GM04503 (cell line): ENCODE results near the gene CFH.
"Not testable (repeated sequence)": the region's sequence is repeated elsewhere in the genome, so short reads cannot be mapped to it uniquely, and the experiment has no call there.

Experiments
- DNase-seq: peaks from one replicate; pipeline ENCODE4 v3.0.0-alpha.2; 2012; ENCODE audit warnings: low read depth

The CFH gene

DNA sequence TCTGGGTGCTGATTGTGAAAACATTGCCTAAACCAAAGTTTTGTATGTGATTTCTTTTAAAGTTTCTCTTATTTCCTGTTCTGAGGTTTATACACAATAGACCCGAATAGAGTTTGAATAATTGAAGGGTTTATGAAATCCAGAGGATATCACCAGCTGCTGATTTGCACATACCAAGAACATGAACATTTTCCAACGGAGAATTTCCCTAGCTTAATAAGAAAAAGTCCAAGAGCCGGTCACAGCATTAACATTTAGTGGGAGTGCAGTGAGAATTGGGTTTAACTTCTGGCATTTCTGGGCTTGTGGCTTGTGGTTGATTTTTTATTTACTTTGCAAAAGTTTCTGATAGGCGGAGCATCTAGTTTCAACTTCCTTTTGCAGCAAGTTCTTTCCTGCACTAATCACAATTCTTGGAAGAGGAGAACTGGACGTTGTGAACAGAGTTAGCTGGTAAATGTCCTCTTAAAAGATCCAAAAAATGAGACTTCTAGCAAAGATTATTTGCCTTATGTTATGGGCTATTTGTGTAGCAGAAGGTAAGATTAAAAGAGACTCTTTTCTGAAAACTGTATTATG is at the start of gene CFH:
Gene CFH, plus strand, starts transcription at position 407 of the 579 bp plus-strand sequence. Its CDS starts 75 bp downstream, at position 482.
- DNase-seq, result peak; percentile 50

DNA sequence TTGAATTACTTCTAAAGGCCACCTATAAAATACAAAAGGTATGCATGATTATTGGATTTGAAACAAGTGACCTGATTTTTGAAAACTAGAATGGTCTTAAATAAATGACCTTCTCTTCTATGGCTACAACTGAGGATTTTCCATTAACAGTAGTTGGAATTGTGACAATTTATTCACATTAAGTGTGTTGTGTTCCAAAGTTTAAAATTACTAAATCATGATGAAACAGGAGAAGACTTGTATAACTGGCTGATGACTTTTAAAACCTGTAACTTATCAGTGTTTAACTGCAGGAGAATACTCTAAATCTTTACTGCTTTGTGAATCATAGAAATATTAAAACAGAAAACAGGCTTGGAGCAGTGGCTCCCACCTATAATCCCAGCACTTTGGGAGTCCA is 48.2 kb upstream of the CFH start:
- DNase-seq, result no peak

DNA sequence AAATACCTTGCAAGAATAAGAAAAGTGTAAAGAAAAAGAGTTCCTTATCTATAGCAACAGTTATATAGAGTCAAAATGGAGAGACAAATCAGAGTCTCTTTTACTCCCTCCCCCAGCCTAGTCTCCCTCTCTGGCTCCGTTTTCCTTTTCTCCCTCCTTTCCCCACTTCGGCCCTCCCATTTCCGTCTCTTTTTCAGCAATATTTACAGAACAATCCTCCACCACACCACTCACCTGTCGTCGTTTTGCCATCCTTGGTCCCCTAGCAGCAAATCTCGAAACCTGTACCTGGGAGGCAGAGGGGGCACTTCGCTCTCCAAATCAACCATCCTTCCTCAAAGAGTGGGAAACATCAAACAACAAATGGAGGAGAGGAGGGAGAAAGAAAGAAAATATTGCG is 43.9 kb upstream of the CFH start:
- no peak for DNase-seq

DNA sequence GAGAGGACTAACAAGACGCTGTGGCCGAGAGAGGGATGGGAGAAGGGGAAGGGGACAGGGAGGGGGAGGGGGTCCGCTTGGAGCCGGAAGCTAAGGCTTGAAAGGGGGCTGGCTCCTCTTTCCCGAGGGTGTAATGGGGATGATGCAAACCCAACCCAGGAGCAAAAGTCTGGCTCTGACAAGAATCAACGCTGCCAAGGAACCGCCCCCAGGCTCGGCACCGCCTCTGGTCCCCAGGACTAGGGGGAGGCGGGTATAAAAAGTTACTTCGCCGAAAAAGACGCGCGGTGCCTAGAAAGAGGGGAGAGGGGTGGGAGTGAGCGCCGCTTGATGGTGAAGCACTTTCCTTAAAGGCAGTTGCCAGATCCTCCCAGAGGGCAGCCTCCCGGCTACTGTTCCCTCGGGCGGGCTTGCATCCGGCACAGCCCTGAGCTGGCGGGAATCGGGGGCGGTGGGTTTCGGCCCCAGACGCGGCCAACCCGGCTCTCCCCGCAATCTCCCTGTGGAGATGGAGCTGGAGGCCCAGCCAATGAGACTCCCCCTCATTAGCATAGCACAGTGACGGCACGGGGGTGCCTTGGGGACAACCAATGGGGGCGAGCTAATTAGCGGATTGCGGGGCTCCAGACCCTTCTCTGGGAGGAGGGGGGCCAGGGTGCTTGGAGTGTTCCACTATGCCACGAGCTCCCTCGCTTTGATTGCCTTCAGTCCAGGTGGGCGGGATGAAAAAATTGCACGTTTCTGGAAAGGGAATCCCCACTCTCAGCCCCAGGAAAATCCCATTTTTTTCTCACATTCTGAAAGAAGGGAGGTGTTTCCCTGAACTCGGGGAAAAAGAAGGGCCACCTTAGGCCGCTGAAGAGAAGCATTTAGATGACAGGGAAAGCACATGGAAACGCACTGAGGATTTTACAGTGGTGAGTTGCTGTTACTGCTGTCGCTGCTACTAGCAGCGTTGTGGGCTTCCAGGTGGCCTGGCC is 43.2 kb upstream of the CFH start, which contains the start of gene KCNT2:
Gene KCNT2, minus strand, starts transcription at position 51 of the 980 bp plus-strand sequence. CDS start 131 bp downstream, outside the sequence.
- DNase-seq, result no peak

DNA sequence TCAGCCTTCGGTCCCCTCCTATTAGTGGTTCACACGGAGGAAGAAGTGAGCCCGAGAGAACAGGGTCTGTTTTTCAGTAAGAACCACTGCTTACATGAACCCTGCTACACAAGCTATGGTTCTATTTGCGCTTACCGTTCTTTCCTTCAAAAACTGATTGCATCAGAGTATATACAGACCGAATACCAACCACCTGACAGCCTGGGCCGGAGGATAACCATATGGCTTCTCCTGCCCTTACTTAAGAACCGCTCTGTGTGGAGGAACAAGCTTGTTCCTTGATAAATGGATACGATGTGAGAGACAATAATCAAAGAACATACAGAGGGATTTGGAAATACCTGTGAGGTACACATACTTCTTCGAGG is 42.5 kb upstream of the CFH start:
- no peak for DNase-seq

DNA sequence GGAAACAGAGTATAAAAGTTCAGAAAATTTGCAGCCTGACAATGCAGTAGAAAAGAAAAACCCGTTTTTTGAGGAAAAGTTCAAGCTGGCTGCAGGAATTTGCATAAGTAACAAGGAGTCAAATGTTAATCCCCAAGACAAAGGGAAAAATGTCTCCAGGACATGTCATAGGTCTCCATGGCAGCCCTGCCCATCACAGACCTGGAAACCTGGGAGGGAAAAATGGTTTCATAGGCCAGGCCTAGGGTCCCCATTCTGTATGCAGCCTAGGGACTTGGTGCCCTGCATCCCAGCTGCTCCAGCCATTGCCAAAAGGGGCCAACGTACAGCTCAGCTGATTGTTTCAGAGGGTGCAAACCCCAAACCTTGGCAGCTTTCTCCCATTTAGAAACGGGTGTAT is 40.0 kb upstream of the CFH start:
- DNase-seq, result no peak

DNA sequence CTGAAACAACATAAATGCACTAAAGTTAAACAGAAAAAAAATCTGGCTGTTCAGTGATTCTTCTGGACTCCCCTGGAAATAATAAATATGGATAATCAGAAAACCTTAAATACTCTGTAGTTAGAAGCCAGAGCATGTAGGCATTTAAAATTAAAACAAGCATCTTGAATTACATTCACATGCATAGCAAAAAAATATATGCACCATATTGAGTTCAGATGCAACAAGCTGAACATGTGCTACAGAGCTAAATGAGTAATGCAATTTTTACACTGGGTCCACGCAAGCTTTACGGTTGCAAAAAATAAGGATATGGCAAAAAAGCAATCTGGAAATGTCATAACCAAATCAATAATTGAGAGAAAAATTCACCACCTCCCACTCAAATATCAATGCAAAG is 32.1 kb upstream of the CFH start:
- DNase-seq, result no peak

DNA sequence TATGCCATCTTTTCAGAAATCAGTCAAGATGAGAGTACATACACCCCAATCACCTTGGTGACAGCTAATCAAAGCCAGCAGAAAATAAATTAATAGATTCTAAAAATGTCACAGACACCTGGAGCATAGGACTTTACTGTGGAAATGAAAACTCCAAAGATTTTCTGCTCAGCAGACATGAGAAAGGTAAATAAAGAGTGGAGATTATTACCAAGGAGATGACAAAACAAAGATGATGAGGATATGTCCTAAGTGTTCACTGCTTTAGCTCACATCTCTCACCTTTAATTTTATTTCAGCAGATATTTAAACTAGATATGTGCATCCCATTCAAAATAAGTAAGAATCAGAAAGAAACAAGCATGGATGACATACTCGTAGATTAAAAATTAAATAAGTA is 28.8 kb upstream of the CFH start:
- no peak for DNase-seq

DNA sequence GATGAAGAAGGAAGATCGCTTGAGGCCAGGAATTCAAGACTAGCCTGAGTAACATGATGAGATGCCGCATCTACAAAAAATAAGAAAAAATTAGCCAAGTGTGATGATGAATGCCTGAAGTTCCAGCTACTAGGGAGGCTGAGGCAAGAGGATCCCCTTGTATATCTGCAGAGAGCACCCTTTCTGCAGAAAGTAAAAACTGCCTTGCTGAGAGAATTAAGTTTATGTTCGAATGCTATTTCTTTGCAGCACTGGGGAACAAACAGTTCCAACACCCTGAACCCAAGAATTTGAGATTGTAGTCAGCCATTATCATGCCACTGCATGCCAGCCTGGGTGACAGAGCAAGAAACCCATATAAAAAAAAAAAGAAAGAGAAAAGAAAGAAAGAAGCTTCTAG is 23.0 kb upstream of the CFH start:
- DNase-seq, result no peak

DNA sequence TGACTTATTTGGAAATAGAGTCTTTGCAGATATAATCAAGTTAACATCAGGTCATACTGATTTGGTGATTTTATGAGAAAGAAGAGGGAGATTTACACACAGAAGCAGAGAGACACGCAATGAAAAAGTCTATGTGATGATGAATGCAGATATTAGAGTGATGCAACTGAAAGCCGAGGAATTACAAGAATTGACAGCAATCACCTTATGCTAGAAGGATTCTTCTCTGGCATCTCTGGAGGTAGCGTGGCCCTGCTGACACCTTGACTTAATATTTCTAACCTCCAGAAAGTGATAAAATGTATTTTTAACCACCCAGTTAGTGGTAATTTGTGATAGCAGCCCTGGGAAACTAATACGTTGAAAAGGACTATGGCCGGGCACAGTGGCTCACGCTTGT is 14.2 kb upstream of the CFH start:
- DNase-seq, result no peak

DNA sequence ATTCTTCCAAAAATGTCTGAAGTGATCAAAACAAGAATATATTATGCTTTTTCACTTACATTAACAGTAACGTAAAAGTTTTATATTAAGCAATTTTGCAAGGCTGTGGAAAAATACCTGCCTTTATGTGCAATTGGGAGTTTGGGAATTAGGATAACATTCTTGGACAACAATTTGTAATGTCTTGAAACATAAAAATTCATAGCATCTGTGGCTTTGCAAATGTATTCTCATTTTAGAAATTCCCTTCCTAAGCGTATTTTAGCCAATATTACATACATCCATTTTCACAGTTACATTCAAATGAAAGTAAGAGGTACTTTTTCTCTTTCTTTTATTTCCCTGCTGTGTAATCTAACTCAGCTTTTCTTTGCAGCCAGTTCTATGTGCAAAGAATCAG is 13.4 kb upstream of the CFH start:
- DNase-seq, result no peak

DNA sequence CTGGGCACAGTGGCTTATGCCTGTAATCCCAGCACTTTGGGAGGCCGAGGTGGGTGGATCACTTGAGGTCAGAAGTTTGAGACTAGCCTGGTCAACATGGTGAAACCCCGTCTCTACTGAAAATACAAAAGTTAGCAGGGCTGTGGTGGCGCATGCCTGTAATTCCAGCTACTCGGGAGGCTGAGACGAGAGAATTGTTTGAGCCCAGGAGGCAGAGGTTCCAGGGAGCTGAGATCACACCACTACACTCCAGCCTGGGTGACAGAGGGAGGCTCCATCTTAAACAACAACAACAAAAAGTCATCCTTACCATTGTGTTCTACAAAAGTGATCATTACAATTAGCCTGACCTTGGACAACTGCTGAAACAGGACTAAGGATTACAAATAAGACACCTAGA is 12.6 kb upstream of the CFH start:
- DNase-seq, result not testable (repeated sequence)

DNA sequence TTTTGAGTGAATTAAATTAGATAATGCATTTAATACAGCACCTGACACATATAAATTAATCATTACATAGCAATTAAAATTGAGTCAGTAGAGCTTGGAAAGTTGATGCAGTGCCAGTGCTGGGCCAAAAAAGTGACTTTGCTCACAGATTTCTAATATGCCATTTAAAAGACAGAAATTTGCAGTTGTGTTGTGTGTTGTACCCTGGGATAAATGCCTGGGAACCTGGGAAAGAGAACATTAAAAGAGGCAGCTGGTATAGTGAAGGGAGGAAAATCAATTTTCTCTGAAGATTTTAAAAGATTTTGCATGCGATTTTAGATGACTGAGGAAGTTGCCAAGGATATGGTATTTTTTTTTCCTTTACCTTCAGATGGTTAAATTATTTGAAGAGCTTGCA is 10.9 kb upstream of the CFH start:
- no peak for DNase-seq

DNA sequence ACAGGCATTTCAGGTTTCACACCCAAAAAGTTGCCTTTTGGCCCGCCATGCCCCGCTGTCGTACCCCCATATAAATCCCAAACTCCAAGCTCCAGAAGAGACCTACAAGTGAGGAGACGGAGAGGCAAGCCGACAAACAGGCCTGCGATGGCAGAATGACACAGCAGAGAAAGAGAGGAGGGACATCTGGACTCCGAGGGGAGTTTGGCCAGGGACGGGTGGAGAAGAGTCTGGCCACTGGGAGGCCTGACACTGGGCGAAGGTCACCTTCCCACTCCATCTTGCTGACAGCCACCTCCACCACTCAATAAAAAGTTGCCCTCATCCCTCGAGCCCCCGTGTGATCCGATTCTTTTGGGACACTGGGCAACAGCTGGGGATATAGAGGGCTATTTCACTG is 1.9 kb upstream of the CFH start:
- DNase-seq, result no peak

DNA sequence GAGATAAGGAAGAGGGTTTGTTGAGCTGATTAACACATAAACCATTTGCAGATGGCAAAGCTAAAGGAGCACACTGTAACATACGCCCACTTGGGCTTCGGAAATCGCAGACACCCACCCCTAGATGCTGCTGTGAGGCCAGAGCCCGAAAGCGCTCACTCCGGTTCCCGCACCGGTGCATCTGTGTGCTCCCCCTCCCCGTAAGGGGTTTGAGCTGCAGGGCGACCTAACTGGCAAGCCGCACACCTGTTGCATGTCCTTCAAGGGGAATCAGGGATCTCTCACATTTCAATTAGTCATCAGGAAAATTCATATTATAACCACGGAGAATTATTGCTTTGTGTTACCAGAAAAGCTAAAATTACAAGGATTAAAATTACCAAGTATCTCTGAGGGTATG is 1.4 kb upstream of the CFH start:
- no peak for DNase-seq

DNA sequence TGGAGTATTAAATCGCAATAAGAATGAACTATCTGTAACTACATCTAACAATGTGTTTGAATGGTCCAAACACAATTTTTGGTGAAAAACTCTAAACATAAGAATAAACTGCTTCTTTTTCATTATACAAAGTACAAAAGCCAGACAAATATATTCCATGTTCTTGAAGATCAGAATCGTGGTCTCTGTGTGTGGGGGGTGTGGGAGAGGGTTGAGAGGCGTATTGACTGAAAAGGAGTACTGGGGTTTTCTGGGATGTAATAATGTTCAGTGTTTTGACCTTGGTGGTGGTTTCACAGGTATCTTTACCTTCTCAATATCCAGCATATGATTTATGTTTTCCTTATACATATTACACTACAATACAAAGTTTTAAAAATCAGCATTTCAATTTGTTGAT is 764 bp upstream of the CFH start:
- DNase-seq, result no peak

DNA sequence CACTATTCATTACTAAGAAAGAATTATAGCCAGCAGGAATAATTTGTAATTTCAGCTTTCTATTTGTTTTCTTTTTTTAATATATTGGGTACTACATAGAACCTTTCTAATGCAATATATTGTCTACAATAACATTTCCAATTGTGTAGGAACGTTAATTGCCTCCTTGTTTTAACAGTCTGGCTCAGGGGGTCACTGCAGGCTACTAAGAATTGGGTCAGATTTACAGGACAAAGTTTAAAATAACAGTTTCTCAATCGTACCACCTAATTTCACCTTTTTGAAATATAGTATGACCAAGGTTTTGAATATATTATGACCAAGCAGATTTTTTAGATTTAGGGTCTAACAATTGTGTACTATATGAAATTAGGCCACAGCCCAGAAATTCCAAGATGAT is 2.4 kb downstream of the CFH start:
- no peak for DNase-seq

DNA sequence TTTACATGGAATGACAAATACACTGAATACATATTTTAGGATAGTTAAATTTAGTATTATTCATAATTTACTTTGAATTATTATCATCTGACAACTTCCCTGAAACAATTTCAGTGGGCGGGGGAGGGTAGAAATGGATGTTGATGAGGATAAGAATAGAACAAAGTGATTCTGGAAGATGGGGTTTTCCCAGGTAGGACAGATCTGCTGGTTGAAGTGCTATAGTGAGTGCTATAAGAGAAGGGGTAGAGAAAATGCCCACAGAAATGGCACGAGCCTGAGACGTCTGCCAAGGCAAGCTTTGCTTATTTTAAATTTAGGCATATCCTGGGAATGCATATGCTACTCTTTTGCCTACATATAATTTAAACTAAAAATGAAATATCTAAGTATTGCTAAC is 3.2 kb downstream of the CFH start:
- DNase-seq, result no peak

DNA sequence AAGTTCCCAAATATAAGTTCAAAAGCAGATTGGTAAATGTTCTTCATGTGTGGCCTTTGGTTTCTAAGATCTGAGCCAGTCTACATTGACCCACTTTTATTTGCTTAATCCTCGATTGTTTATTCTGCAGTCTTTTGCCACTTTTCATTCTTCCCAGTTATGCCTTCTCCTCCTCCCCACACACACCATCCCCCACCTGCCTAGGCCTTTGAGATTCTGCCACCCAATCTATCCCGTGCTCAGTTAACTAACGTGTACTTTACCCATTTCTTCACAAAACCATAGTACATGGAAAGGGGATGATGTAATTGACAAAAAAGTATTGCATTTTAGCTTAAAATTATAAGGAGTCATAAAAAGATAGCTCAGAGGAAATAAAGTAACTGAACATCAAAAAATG is 3.7 kb downstream of the CFH start:
- no peak for DNase-seq

DNA sequence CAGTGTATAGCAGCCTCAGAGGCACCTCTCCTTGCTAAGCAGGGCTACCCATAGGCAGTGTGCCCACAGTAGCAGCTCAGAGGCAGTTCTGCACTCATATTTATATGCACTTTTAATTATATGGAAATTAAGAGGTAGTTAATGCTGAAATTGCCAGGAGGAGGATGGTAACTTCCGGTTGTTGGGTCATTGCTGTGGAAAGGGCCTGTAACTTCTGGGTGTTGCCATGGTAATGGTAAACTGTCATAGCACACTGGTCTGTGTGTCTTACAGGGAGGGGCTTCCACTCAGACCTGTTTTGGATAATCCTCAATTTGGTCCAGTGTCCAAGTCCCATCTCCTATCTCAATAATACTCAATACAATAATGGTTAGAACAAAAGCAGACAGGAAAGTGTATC is 7.6 kb downstream of the CFH start:
- no peak for DNase-seq

DNA sequence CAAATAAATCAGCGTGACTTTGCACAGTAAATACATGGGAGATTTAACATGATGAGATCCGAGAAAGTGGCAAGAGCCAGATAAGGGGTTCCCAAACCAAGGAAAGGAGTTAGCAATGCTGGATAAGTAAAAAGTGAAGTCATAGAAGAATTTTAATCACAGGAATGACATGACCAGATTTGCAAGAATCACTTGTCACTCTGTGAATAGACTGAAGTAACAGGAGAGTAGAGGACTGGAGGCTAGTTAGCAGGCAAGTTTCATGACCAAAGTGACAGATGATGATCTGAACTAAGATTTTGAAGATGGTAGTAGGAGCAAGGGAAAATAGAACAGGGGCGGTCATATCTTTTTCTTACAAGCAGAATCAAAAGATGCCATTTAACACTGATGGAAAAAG is 8.4 kb downstream of the CFH start:
- DNase-seq, result no peak

DNA sequence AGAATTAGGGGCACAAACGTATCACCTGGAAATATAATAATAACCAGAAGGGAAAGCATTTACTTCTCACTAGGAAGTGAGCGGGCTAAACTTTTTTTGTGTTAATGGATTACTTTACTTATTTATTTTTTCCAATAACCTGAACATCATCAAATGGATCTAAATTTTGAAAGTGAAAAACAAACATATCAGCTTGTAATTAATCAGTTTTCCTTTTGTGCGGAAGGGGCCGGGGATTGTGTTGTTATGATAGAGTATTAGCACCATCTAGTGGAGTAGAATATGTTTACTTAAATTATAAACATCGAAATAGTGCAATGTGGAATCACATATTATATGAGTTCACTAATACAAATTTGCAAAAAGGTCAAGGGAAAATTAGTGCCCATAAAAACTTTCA is 9.0 kb downstream of the CFH start:
- DNase-seq, result no peak

DNA sequence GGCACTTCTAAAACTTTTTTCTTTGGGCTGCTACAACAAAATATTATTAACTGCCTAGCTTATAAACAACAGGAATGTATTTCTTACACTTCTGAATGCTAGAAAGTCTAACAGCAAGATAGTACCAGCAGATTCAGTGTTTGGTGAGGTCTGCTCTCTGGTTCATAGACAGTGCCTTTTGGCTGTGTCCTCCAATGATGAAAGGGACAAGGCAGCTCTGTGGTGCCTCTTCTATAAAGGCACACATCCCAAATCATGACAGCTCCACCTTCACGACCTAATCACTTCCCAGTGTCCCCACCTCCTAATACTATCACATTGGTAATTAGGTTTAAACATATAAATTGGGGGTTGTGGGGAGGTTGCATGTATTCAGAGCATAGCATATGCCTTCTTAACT is 9.5 kb downstream of the CFH start:
- DNase-seq, result no peak

DNA sequence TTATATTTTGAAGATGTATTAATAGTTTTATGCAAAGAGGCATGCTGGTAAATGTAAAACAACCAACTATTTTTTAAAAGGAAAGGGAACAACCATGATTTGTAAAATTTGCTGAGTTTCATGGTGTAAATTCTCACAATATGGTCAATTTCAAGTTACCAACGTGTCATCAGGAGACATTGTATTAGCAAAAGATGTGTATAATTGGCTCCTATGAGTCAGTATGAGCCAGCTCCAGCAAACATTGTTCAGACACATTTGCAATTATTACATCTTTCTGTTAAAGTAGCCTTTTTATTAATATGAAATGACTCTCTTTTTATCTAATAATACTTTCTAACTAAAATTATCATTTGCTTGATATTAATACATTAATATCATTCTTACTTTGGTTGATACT is 15.3 kb downstream of the CFH start:
- no peak for DNase-seq
